ENCODE results near the gene FAM169A.

Gene FAM169A

GRCh38 chr5:74766849-74767578 lies 99.2 kb downstream of the FAM169A start, which contains the start of the genes GFM2 and NSA2:
Gene GFM2 (minus strand): TSS chr5:74767117. CDS start chr5:74763742, 3,375 bp downstream.
Gene NSA2 (plus strand): TSS chr5:74767249. CDS start chr5:74767361, 112 bp downstream.
- peak; percentile 64 for DNase-seq (ENCODE audit: low read depth)
- H3K4me3 ChIP-seq (ENCODE audit: control insufficient read depth, low read depth, low read length): peak within 1 kb of the TSS; percentile 69
- TF ChIP-seq CTCF (IDR thresholded peaks at IDR 0.05; ENCODE audit: control insufficient read depth, insufficient read depth, low read depth, low read length, missing control alignments): no peak

- peak; percentile 49 for TF ChIP-seq CTCF (IDR thresholded peaks at IDR 0.05; ENCODE audit: control insufficient read depth, insufficient read depth, low read depth, low read length, missing control alignments)
- peak; percentile 33 for DNase-seq (ENCODE audit: low read depth)
- H3K4me3 ChIP-seq (ENCODE audit: control insufficient read depth, low read depth, low read length): peak overlapping the region; percentile 69
Measured at GRCh38 chr5:74766418-74766848, 99.8 kb downstream of the FAM169A start.

- no peak for TF ChIP-seq CTCF (IDR thresholded peaks at IDR 0.05; ENCODE audit: control insufficient read depth, insufficient read depth, low read depth, low read length, missing control alignments)
- peak overlapping the region; percentile 69 for H3K4me3 ChIP-seq (ENCODE audit: control insufficient read depth, low read depth, low read length)
- no peak for DNase-seq (ENCODE audit: low read depth)
Measured at GRCh38 chr5:74765929-74766328, 100.3 kb downstream of the FAM169A start.

- H3K4me3 ChIP-seq (ENCODE audit: control insufficient read depth, low read depth, low read length): no peak overlapping the region
- no peak for DNase-seq (ENCODE audit: low read depth)
- no peak for TF ChIP-seq CTCF (IDR thresholded peaks at IDR 0.05; ENCODE audit: control insufficient read depth, insufficient read depth, low read depth, low read length, missing control alignments)
Measured at GRCh38 chr5:74765201-74765600, 101.0 kb downstream of the FAM169A start.

- no peak overlapping the region for H3K4me3 ChIP-seq (ENCODE audit: control insufficient read depth, low read depth, low read length)
- TF ChIP-seq CTCF (IDR thresholded peaks at IDR 0.05; ENCODE audit: control insufficient read depth, insufficient read depth, low read depth, low read length, missing control alignments): no peak
- DNase-seq (ENCODE audit: low read depth): no peak
Measured at GRCh38 chr5:74763504-74763903, 102.7 kb downstream of the FAM169A start.

- peak; percentile 20 for DNase-seq (ENCODE audit: low read depth)
- H3K4me3 ChIP-seq (ENCODE audit: control insufficient read depth, low read depth, low read length): no peak overlapping the region
Measured at GRCh38 chr5:74762599-74762998, 103.6 kb downstream of the FAM169A start.

More at GRCh38 chr5:74762599-74762998, 103.6 kb downstream of the FAM169A start:
- TF ChIP-seq CTCF (IDR thresholded peaks at IDR 0.05; ENCODE audit: control insufficient read depth, insufficient read depth, low read depth, low read length, missing control alignments): no peak
